NCI-H2227 (cell line): ENCODE measurements around the gene SPATA2L.
A peak's percentile ranks its signal among the peaks of the same experiment; 100 is the strongest.

Experiments
- DNase-seq: peaks from one replicate; lab custom pipeline; 2025; ENCODE audit not compliant: unreplicated experiment; lab: John Stamatoyannopoulos, UW

SPATA2L gene

DNA sequence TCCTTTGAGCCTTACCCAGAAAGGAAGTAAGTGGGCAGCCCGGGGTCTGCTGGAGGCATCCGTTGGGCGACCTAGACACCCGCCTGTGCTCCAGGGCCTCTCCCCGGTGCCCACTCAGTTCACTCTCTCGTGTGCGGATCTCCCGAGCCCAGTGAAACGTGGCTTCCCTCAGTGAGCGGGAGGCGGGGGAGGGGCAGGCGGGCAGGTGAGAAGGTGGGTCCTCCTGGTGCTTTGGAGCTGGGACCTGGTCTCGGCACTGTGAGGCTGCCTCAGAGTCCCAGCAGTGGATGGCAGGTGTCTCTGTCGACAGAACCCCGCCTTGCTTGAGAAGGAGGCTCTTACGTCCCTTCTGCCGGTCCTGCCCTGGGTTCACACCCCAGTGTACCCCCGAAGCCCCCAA lies 27.8 kb upstream of the SPATA2L start:
- no peak for DNase-seq

- DNase-seq = no peak
Measured at GRCh38 chr16:89727406-89728120, 26.1 kb upstream of the SPATA2L start.

DNA sequence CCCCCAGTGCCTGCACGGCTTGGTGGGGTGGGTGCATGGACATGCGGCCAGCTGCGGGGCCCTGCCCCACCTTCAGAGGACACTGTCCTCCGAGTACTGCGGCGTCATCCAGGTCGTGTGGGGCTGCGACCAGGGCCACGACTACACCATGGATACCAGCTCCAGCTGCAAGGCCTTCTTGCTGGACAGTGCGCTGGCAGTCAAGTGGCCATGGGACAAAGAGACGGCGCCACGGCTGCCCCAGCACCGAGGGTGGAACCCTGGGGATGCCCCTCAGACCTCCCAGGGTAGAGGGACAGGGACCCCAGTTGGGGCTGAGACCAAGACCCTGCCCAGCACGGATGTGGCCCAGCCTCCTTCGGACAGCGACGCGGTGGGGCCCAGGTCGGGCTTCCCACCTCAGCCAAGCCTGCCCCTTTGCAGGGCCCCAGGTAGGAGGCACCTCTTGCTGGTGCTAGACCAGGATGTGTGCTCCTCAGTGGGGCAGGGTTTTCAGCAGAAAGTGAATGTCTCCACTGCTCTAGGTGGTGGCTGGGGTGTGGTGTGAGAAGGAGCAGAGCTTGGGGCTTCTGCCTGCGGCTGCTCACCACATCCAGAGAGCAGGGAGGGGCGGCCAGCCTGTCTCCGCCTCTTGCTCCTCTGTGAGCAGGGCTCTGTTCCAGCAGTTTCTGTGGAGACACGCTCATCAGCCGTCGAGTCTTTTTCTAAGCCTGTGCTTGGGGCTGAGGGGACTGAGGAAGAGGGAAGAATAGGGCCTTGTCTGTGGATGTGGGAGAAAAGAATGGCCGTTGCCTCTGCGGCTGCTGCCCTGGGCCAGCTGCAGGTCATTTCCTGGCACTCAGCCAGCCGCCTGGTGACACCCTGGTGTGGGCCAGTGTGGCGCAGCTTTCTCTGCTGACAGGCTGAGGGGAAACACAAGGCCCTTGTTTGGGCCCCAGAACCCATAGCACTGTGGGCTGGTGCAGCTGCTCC lies 22.1 kb upstream of the SPATA2L start:
- DNase-seq = no peak

GRCh38 chr16:89722392-89723278 lies 21.1 kb upstream of the SPATA2L start:
- DNase-seq = peak; percentile 60

- peak; percentile 47 for DNase-seq
Measured at GRCh38 chr16:89721546-89722391, 20.3 kb upstream of the SPATA2L start.

- peak; percentile 83 for DNase-seq
Measured at GRCh38 chr16:89720813-89721545, 19.5 kb upstream of the SPATA2L start, which contains the start of the genes VPS9D1 and ZNF276. TSS of gene VPS9D1 (minus strand) at chr16:89720898. CDS start at chr16:89720861, 37 bp downstream. TSS of gene ZNF276 (plus strand) at chr16:89721537. CDS start at chr16:89721641, 104 bp downstream.

GRCh38 chr16:89720551-89720812 lies 19.0 kb upstream of the SPATA2L start:
- no peak for DNase-seq

DNA sequence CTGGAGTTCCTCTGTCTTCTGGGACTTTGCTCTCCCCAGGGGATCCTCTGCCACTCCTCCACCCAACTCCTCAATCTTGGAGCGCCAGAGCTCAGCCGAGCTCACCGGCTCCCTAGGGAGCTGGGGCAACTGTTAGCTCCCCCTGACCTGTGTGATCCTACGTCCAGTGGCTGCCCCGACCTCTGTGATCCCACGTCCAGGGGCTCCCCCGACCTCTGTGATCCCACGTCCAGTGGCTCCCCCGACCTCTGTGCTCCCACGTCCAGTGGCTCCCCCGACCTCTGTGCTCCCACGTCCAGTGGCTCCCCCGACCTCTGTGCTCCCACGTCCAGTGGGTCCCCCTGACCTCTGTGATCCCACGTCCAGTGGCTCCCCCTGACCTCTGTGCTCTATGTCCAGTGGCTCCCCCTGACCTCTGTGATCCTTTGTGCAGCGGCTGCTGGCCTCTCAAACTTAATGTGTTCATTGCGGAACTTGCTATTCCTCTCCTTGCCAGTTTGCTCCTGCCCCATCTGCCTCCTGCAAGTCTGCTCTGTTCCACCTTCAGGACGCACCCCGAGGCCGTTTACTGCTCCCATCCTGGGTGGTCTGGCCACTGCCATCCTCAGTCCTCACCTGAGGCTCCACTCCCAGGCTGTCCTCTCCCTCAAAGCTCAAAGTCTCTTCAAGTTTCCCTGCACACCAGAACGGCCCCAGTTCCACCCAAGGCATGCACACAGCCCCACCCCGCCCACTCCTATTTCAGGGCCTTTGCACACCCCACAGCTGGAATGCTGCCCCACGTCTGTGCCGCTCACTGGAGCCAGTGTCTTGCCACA lies 16.4 kb upstream of the SPATA2L start:
- no peak for DNase-seq

DNA sequence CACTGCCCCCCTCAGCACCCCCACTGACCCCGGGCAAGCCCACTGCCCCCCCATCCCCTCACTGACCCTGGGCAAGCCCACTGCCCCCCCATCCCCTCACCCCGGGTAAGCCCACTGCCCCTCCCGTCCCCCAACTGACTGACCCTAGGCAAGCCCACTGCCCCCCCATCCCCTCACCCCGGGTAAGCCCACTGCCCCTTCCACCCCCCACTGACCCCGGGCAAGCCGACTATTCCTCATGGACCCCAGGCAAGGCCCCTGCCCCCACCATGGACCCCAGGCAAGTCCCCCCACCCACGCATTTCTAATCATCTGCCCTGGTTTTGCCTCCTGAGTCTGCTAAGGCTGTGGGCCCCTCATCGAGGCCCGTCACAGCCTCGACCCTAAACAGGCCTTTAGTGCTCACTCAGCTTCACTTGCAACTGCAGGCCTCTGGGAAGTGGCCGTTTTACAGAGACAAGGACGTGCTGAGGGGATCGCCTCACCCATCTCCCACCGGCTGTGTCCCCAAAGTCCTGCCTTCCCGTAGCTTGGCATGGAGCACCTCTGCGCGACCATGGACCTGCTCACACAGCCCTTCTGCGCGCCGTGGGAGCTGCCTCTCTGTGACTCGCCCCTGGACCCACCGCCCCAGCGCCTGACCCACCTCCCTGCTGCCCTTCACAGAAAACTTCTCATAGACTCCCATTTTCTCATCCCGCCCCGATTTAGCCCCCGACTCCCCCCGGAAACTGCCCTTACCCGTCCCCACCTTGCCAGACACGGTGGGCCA lies 15.6 kb upstream of the SPATA2L start:
- no peak for DNase-seq

GRCh38 chr16:89716493-89716892 lies 15.0 kb upstream of the SPATA2L start:
- no peak for DNase-seq

- no peak for DNase-seq
Measured at GRCh38 chr16:89712274-89712781, 10.8 kb upstream of the SPATA2L start.

DNA sequence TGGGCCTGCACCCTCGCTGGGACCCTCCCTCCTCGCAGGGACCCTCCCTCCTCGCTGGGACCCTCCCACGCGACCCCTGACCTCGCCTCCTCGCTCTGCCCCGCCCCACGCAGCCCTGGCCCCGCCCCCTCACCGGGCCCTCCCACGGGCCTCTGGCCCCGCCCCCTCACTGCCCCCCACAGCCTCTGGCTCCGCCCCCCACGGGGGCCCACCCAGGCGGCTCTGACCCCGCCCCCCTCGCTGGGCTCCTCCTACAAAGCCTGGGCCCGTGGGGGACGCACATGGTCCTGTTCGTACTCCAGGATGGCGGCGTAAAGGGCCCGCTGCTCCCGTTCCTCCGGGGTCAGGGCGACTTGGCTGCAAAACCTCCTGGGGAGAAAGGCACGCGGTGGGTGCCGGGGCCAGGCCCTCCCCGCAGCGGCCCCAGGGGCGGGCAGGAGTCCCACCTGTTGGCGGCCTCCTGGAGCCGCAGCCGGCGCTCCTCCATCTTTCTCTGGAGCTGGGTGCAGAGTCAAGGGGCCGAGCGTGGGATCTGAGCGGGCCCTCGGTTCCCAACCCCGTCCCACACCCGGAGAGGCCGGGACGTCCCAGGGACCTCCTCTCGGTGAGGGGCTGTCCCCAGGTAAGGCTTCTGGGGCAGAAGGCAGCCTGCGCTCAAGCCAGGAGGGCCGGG lies 10.2 kb upstream of the SPATA2L start:
- DNase-seq = no peak

- DNase-seq = no peak
Measured at GRCh38 chr16:89710709-89711564, 9.4 kb upstream of the SPATA2L start.

GRCh38 chr16:89709716-89710432 lies 8.4 kb upstream of the SPATA2L start:
- no peak for DNase-seq

DNA sequence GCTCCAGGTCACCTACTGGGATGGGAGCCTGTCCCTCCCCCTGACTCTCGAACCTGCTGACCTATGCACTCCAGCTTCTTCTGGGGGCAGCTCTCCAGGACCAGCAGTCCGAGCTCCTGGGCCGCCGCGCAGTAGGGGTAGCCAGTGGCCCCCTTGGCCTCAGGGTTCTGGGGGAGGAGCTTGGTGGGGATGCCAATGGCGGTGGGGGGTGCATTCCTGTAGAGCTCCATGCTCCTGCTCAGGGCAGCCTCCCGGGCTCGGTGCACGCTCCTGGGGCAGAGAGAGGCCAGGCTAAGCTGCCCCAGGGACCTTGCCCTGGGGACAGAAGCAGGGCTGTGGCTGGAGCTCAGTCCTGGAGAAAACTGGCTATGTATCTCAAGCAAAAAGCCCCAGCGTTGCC lies 7.7 kb upstream of the SPATA2L start:
- DNase-seq = no peak

DNA sequence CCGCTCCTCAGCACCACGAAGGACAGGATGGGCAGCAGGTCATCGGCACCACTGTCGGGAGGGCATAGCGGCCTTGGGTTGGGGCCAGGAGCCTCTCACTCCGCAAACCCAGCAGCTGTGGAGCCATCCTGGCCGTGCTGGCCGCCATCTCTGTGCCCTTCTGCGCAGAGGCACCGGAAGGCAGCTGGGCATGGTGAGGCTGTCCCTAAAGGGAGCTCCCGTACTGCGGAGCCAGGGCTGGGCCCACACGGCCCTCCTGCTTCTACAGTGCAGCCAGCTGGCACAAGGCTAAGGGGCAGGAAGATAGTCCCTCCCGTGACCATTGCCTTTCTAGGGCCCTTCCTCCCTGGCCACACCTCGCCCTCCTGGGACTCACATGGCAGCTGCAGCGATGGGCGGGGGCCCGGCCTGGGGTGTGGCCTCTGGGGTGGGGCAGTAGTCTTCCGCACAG lies 7.0 kb upstream of the SPATA2L start:
- DNase-seq = no peak
